ENCODE data around the gene TNS3. TPM values are rescaled to one million over a fixed set of nuclear protein-coding genes. Genes with fewer than 3 reads are reported as not detected.

Gene TNS3
- total RNA-seq, 1 experiment from 2014 or later, result 135 TPM

- peaks cover 10% of the 10 kb centered on the region for H3K4me1 Mint-ChIP-seq (ENCODE audit: low read depth, unreplicated experiment)
- TF ChIP-seq CTCF (IDR thresholded peaks at IDR 0.05; ENCODE audit: unreplicated experiment), result no peak
- no TSS peak for BruUV-seq (replicated peaks)
- peak overlapping the region; percentile 18 for H3K27ac Mint-ChIP-seq (ENCODE audit: unreplicated experiment)
- H3K36me3 Mint-ChIP-seq (ENCODE audit: insufficient read depth, unreplicated experiment), result peaks cover 23% of the 10 kb centered on the region
- no peak for DNase-seq
- no peaks in the 10 kb centered on the region for H3K27me3 Mint-ChIP-seq (ENCODE audit: unreplicated experiment)
- CTCF ChIA-PET, result no interaction called here
- no peaks in the 10 kb centered on the region for H3K9me3 Mint-ChIP-seq (ENCODE audit: low read depth, unreplicated experiment)
- H3K4me3 Mint-ChIP-seq (ENCODE audit: low read depth, unreplicated experiment), result no peak overlapping the region
- intact Hi-C loops (cut with micrococcal nuclease; ENCODE audit: unreplicated experiment), result no loop called here
Observed at GRCh38 chr7:47320296-47320695, 261.6 kb downstream of the TNS3 start.

DNA sequence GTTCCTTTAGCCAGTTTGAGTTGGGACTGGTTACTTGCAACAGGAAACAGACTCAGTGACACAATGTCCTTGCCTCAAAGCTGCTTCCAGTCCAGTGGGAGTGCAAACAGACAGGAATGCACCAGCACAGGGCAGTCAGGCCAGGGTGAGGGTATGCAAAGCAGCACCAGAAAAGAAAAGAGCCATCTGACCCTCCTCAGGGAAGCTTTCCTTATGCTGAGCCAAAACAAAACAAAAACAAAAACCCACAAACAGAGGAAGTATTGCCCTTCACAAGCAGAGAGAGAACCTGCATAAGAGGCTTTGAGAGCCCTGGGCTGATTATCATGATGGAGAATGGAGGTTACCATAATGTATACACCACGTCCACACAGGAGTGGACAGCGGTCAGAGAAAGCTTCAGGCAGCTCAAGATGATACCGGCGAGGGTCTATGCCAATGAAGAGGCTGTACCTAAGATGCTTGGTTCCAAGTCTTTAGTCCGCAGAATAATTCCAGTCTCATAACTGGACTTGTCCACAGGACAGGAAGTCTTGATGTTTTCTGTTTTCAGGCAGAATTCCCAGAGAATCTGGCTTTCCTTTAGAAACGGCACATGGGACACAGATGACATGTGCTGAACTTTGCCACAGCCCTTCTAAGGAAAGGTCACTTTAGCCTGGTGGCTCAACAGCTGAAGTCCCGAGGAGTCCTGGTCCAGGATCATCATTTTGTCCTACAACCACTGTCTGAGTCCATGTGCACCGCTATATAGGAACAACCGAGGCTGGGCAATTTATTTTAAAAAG, 263.3 kb downstream of the TNS3 start:
- Mint-ChIP-seq H3K27me3 (ENCODE audit: unreplicated experiment) (no peaks in the 10 kb centered on the region), H3K36me3 (ENCODE audit: insufficient read depth, unreplicated experiment) (peaks cover 33% of the 10 kb centered on the region), H3K9me3 (ENCODE audit: low read depth, unreplicated experiment) (no peaks in the 10 kb centered on the region), H3K4me1 (ENCODE audit: low read depth, unreplicated experiment) (peaks cover 9% of the 10 kb centered on the region), H3K4me3 (ENCODE audit: low read depth, unreplicated experiment) (no peak overlapping the region), H3K27ac (ENCODE audit: unreplicated experiment) (no peak overlapping the region)
- no TSS peak for BruUV-seq (replicated peaks)
- no peak for DNase-seq
- no peak for TF ChIP-seq CTCF (IDR thresholded peaks at IDR 0.05; ENCODE audit: unreplicated experiment)
- intact Hi-C loops (cut with micrococcal nuclease; ENCODE audit: unreplicated experiment), result no loop called here
- CTCF ChIA-PET, result interaction anchor here (1.0 kb wide), 1 partner anchor 9 kb away, joined by 4 read pairs; no protein-coding TSS in a partner anchor

DNA sequence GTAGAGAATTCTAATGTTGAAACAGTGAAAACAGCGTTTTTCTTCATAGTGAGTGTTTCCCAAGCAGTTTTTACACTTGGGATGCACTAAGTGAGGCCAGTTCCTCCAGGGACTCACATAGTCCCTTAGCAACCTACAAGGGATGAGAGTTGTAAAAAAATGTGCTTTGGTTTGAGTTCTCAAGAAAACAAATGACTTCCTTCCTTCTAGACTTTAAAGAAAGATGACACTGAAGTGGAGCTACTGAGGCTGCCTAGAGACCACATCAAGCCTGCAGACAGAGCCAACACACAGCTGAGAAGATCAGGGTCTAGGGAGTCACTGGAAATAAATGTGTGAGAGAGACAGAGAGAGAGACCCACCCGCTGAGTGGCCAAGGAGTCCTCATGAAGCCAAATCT, 264.4 kb downstream of the TNS3 start:
- H3K4me3 Mint-ChIP-seq (ENCODE audit: low read depth, unreplicated experiment), result no peak overlapping the region
- no peaks in the 10 kb centered on the region for H3K9me3 Mint-ChIP-seq (ENCODE audit: low read depth, unreplicated experiment)
- DNase-seq, result no peak
- no peak overlapping the region for H3K27ac Mint-ChIP-seq (ENCODE audit: unreplicated experiment)
- intact Hi-C loops (cut with micrococcal nuclease; ENCODE audit: unreplicated experiment), result no loop called here
- H3K4me1 Mint-ChIP-seq (ENCODE audit: low read depth, unreplicated experiment), result no peaks in the 10 kb centered on the region
- H3K27me3 Mint-ChIP-seq (ENCODE audit: unreplicated experiment), result no peaks in the 10 kb centered on the region
- BruUV-seq (replicated peaks), result no TSS peak
- CTCF ChIA-PET, result interaction anchor here (1.0 kb wide), 1 partner anchor 10 kb away, joined by 4 read pairs; no protein-coding TSS in a partner anchor
- no peak for TF ChIP-seq CTCF (IDR thresholded peaks at IDR 0.05; ENCODE audit: unreplicated experiment)
- H3K36me3 Mint-ChIP-seq (ENCODE audit: insufficient read depth, unreplicated experiment), result peaks cover 33% of the 10 kb centered on the region

DNA sequence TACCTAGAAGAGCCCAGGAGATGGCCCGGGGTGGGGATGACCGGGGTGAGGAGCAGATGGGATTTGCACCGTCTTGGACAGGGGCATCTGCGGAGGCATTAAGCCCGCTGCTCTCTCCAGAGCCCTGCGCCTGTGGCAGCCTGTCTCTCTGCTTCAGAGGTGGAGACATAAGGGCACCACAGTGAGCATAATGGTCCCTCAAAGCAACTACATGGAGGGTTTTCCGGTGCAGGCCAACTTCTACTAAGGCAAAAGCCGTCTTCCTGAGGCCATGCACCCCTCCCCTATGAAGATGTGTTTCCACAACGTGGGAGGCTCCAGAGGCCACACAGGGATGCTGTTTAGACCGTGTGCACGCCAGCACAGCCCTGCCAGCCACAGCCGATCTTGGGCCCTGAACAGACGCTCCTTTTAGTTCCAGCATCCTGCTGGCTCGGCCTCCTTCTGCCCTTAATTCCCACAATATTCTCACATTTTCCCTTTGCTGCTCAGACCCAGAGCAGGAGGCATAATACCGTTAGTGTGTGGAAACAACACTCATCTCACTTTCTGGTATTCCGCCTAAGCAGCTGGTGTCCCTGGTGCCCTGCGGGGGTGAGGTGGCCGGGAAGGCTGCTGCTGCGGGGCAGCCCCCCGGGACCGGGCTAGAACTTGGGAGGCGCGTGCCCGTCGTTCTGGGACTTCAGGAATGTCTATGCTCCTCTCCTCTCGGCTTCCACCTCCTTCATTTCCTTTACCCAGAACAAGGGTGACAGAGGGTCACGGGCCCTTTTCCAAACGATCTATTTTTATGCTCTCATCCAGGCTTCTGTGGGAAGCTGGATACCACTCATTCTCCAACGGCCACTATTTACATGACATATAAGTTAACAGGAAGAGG, 266.9 kb downstream of the TNS3 start:
- TF ChIP-seq CTCF (IDR thresholded peaks at IDR 0.05; ENCODE audit: unreplicated experiment), result no peak
- Mint-ChIP-seq H3K4me1 (ENCODE audit: low read depth, unreplicated experiment) (no peaks in the 10 kb centered on the region), H3K27ac (ENCODE audit: unreplicated experiment) (no peak overlapping the region), H3K9me3 (ENCODE audit: low read depth, unreplicated experiment) (no peaks in the 10 kb centered on the region), H3K36me3 (ENCODE audit: insufficient read depth, unreplicated experiment) (peaks cover 23% of the 10 kb centered on the region), H3K4me3 (ENCODE audit: low read depth, unreplicated experiment) (no peak overlapping the region), H3K27me3 (ENCODE audit: unreplicated experiment) (no peaks in the 10 kb centered on the region)
- no peak for DNase-seq
- CTCF ChIA-PET, result interaction anchor here (0.6 kb wide), 1 partner anchor 20 kb away, joined by 3 read pairs; no protein-coding TSS in a partner anchor
- no TSS peak for BruUV-seq (replicated peaks)
- intact Hi-C loops (cut with micrococcal nuclease; ENCODE audit: unreplicated experiment), result no loop called here
